Ishikawa (cell line): Measurements from ENCODE around the gene HRH2.

ENCODE experiments used
- CEBPB ChIP-seq: IDR thresholded peaks from 2 replicates; pipeline ENCODE4 v1.6.1; 2012
- EGR1 ChIP-seq: IDR thresholded peaks from 2 replicates; pipeline ENCODE4 v1.6.1; 2012
- FOXM1 ChIP-seq: IDR thresholded peaks from 2 replicates; pipeline ENCODE4 v1.6.1; 2012; ENCODE audit warnings: low read depth, borderline replicate concordance
- NFIC ChIP-seq: IDR thresholded peaks from 2 replicates; pipeline ENCODE4 v1.6.1; 2012
- RAD21 ChIP-seq: IDR thresholded peaks from 2 replicates; pipeline ENCODE4 v1.6.1; 2012; ENCODE audit warnings: low read depth
- TCF12 ChIP-seq: IDR thresholded peaks from 2 replicates; pipeline ENCODE4 v1.6.1; 2012; ENCODE audit warnings: low read depth
- TEAD4 ChIP-seq: IDR thresholded peaks from 2 replicates; pipeline ENCODE4 v1.6.1; 2012
- YY1 ChIP-seq: IDR thresholded peaks from 2 replicates; pipeline ENCODE4 v1.6.1; 2012; ENCODE audit warnings: low read depth
- TF ChIP-seq, protein P1 (sequence below): IDR thresholded peaks from 2 replicates; pipeline ENCODE4 v1.6.1; 2012
- TF ChIP-seq, protein P2 (sequence below): IDR thresholded peaks from 2 replicates; pipeline ENCODE4 v1.6.1; 2012; ENCODE audit warnings: low read depth, mild to moderate bottlenecking

HRH2 gene

DNA sequence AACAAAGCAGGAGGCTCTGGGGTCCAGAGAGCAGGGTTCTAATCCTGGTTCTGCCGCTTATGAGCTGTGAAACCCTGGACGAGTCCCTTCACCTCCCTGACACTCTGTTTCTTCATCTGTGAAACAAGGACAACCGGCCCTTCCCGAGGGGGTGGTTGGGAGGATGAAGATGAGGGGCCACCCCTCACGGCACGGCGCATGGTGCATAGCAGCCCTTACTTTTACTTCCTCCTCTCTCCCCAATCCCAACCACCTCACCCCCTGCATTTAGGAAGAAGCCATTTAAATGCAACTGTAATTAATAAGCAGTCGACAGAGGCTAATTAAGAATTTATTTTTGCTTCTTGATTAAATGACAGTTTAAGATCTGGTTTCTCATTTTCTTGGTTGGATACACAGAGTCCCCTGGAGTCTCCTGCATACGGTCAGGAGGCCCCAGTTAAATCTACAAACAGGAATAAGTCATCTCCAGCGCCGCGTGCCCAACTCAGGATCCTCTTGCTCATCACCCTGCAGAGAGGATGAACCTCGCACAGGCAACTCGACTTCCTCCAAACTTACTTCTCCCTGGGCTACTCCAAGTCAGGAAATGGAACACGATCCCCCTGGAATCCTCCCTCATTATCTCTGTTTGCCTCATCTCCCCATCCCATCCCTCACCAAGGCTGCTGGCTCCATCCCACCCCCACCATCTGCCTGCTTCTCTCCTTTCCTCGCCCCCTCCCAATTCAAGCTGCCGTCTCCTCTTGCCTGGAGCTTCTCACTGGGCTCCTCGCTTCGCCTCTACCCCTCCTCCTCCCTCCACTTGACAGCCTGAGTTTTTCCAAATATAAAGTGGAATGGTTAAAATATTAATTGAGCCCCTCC, 95.9 kb downstream of the HRH2 start:
- no peak for TF ChIP-seq RAD21
- no peak for TF ChIP-seq YY1
- TF ChIP-seq FOXM1, result no peak
- no peak for TF ChIP-seq EGR1
- TF ChIP-seq TEAD4, result no peak
- TF ChIP-seq CEBPB, result no peak
- TF ChIP-seq TCF12, result no peak
- no peak for TF ChIP-seq NFIC
- TF ChIP-seq, protein P1, sequence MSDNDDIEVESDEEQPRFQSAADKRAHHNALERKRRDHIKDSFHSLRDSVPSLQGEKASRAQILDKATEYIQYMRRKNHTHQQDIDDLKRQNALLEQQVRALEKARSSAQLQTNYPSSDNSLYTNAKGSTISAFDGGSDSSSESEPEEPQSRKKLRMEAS, result no peak
- TF ChIP-seq, protein P2, sequence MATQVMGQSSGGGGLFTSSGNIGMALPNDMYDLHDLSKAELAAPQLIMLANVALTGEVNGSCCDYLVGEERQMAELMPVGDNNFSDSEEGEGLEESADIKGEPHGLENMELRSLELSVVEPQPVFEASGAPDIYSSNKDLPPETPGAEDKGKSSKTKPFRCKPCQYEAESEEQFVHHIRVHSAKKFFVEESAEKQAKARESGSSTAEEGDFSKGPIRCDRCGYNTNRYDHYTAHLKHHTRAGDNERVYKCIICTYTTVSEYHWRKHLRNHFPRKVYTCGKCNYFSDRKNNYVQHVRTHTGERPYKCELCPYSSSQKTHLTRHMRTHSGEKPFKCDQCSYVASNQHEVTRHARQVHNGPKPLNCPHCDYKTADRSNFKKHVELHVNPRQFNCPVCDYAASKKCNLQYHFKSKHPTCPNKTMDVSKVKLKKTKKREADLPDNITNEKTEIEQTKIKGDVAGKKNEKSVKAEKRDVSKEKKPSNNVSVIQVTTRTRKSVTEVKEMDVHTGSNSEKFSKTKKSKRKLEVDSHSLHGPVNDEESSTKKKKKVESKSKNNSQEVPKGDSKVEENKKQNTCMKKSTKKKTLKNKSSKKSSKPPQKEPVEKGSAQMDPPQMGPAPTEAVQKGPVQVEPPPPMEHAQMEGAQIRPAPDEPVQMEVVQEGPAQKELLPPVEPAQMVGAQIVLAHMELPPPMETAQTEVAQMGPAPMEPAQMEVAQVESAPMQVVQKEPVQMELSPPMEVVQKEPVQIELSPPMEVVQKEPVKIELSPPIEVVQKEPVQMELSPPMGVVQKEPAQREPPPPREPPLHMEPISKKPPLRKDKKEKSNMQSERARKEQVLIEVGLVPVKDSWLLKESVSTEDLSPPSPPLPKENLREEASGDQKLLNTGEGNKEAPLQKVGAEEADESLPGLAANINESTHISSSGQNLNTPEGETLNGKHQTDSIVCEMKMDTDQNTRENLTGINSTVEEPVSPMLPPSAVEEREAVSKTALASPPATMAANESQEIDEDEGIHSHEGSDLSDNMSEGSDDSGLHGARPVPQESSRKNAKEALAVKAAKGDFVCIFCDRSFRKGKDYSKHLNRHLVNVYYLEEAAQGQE, result no peak
